Measurements from ENCODE around the gene SPEF1.

GRCh38 chr20:3741836-3742458 is 39.3 kb downstream of the SPEF1 start:
- TF ChIP-seq, protein P1, sequence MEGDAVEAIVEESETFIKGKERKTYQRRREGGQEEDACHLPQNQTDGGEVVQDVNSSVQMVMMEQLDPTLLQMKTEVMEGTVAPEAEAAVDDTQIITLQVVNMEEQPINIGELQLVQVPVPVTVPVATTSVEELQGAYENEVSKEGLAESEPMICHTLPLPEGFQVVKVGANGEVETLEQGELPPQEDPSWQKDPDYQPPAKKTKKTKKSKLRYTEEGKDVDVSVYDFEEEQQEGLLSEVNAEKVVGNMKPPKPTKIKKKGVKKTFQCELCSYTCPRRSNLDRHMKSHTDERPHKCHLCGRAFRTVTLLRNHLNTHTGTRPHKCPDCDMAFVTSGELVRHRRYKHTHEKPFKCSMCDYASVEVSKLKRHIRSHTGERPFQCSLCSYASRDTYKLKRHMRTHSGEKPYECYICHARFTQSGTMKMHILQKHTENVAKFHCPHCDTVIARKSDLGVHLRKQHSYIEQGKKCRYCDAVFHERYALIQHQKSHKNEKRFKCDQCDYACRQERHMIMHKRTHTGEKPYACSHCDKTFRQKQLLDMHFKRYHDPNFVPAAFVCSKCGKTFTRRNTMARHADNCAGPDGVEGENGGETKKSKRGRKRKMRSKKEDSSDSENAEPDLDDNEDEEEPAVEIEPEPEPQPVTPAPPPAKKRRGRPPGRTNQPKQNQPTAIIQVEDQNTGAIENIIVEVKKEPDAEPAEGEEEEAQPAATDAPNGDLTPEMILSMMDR (IDR thresholded peaks at IDR 0.05): no peak
- no peak for TF ChIP-seq POLR2A (IDR thresholded peaks at IDR 0.05)
